ENCODE measurements around the gene NFX1. TPM values are rescaled to one million over a fixed set of nuclear protein-coding genes. Genes with fewer than 3 reads are reported as not detected.

NFX1 gene
- total and polyA plus RNA-seq, 9 of the 15 experiments (the other 6 are each of a cell fraction or from before 2014, with no cell fraction given) = 8.8 to 38.9 (median 26.8) TPM

- Histone ChIP-seq H2AFZ (ENCODE audit: low read depth, low read length) (no peak overlapping the region), H3K27me3 (ENCODE audit: control insufficient read depth in 2 of 2, insufficient read depth in 2 of 2, low read length in 2 of 2) (no peaks in the 10 kb centered on the region), H3K9me1 (ENCODE audit: control insufficient read depth, insufficient read depth, low read length) (no peaks in the 10 kb centered on the region), H4K20me1 (replicated peaks; ENCODE audit: control insufficient read depth, insufficient read depth, low read length) (no peaks in the 10 kb centered on the region), H3K9ac (ENCODE audit: insufficient read depth in 1 of 2, low read depth in 2 of 2, low read length in 2 of 2) (no peak overlapping the region), H3K27ac (ENCODE audit: extremely low read depth, low read depth, low read length) (no peak overlapping the region), H3K9me3 (replicated peaks; ENCODE audit: control insufficient read depth, insufficient read depth, low read depth, low read length) (peaks cover 16% of the 10 kb centered on the region), H3K36me3 (ENCODE audit: control insufficient read depth, insufficient read depth, low read length) (peaks cover 84% of the 10 kb centered on the region), H3K4me2 (ENCODE audit: insufficient read depth, low read length) (no peak overlapping the region), H3K79me2 (ENCODE audit: control insufficient read depth, insufficient read depth, low read length) (no peaks in the 10 kb centered on the region), H3K4me1 (replicated peaks in 1 of 2; ENCODE audit: control insufficient read depth in 2 of 2, insufficient read depth in 2 of 2, low read length in 2 of 2) (no peaks in the 10 kb centered on the region; a peak in 2 of 5 replicates), H3K4me3 (no peak overlapping the region)
- FAIRE-seq (no peak), DNase-seq (ENCODE audit: extremely low read depth in 1 of 4, low spot score in 3 of 4) (no peak), ATAC-seq (no peak)
- intact Hi-C loops (cut with micrococcal nuclease) (no loop called here), in situ Hi-C loops (cut with MboI) (no loop called here)
- BruUV-seq (replicated peaks) = no TSS peak
- CTCF ChIA-PET (ENCODE audit: low intra/inter-chr PET ratio) = no interaction called here
- WGBS (ENCODE audit: insufficient coverage, low coverage, missing lambda C conversion rate) = 75% methylated on average over 3 of the region's 3 CpGs
- TF ChIP-seq DDX20 (tag; IDR thresholded peaks at IDR 0.05; ENCODE audit: low read depth) (no peak), RAD51 (IDR thresholded peaks at IDR 0.05; ENCODE audit: borderline replicate concordance, low read depth) (no peak)
- POLR2A ChIA-PET = no interaction called here
These were observed 53.8 kb downstream of the NFX1 start for GRCh38 chr9:33344145-33344544.

- ChIA-PET CTCF (ENCODE audit: low intra/inter-chr PET ratio) (no interaction called here), POLR2A (no interaction called here)
- Histone ChIP-seq H3K27ac (ENCODE audit: extremely low read depth, low read depth, low read length) (no peak overlapping the region), H3K27me3 (ENCODE audit: control insufficient read depth in 2 of 2, insufficient read depth in 2 of 2, low read length in 2 of 2) (no peaks in the 10 kb centered on the region), H3K4me3 (no peak overlapping the region), H2AFZ (ENCODE audit: low read depth, low read length) (no peak overlapping the region), H3K9me1 (ENCODE audit: control insufficient read depth, insufficient read depth, low read length) (no peaks in the 10 kb centered on the region), H3K79me2 (ENCODE audit: control insufficient read depth, insufficient read depth, low read length) (no peaks in the 10 kb centered on the region), H3K9ac (ENCODE audit: insufficient read depth in 1 of 2, low read depth in 2 of 2, low read length in 2 of 2) (no peak overlapping the region), H4K20me1 (replicated peaks; ENCODE audit: control insufficient read depth, insufficient read depth, low read length) (no peaks in the 10 kb centered on the region), H3K36me3 (ENCODE audit: control insufficient read depth, insufficient read depth, low read length) (peaks cover 67% of the 10 kb centered on the region), H3K9me3 (replicated peaks; ENCODE audit: control insufficient read depth, insufficient read depth, low read depth, low read length) (no peaks in the 10 kb centered on the region), H3K4me1 (replicated peaks in 1 of 2; ENCODE audit: control insufficient read depth in 2 of 2, insufficient read depth in 2 of 2, low read length in 2 of 2) (no peaks in the 10 kb centered on the region; a peak in 1 of 5 replicates), H3K4me2 (ENCODE audit: insufficient read depth, low read length) (no peak overlapping the region)
- ATAC-seq (no peak), FAIRE-seq (no peak), DNase-seq (ENCODE audit: extremely low read depth in 1 of 4, low spot score in 3 of 4) (no peak)
- intact Hi-C loops (cut with micrococcal nuclease) (no loop called here), in situ Hi-C loops (cut with MboI) (no loop called here)
- no TSS peak for BruUV-seq (replicated peaks)
- WGBS (ENCODE audit: insufficient coverage, low coverage, missing lambda C conversion rate) = 97% methylated on average over 4 of the region's 4 CpGs
- TF ChIP-seq NELFE (IDR thresholded peaks at IDR 0.05; ENCODE audit: insufficient read depth, insufficient read length) (no peak), MCM7 (IDR thresholded peaks at IDR 0.05) (no peak), TSHZ1 (CRISPR knock-in tag; IDR thresholded peaks at IDR 0.05) (no peak), HIVEP1 (CRISPR knock-in tag; IDR thresholded peaks at IDR 0.05) (no peak), PRPF4 (IDR thresholded peaks at IDR 0.05; ENCODE audit: insufficient read depth, low read depth, low read length, poor library complexity, severe bottlenecking) (no peak), BRD9 (IDR thresholded peaks at IDR 0.05; ENCODE audit: low read depth, partially characterized antibody) (no peak), ZBTB2 (IDR thresholded peaks at IDR 0.05) (no peak)
These were observed 56.2 kb downstream of the NFX1 start for GRCh38 chr9:33346564-33346963.

All from K562 (cell line).